ENCODE data around the gene SLC16A7.

Gene SLC16A7

GRCh38 chr12:59620326-59620725 is 24.5 kb downstream of the SLC16A7 start:
- no peak for FAIRE-seq
- no peak for DNase-seq (ENCODE audit: insufficient read length, low spot score)

- DNase-seq (ENCODE audit: insufficient read length, low spot score) = no peak
Observed at GRCh38 chr12:59624732-59625460, 29.1 kb downstream of the SLC16A7 start.

GRCh38 chr12:59626382-59626781 is 30.6 kb downstream of the SLC16A7 start:
- no peak for FAIRE-seq

More at GRCh38 chr12:59624732-59625460, 29.1 kb downstream of the SLC16A7 start:
- FAIRE-seq = no peak

GRCh38 chr12:59627582-59627981 is 31.8 kb downstream of the SLC16A7 start:
- no peak for FAIRE-seq
- no peak for DNase-seq (ENCODE audit: insufficient read length, low spot score)

More at GRCh38 chr12:59626382-59626781, 30.6 kb downstream of the SLC16A7 start:
- no peak for DNase-seq (ENCODE audit: insufficient read length, low spot score)

- no peak for DNase-seq (ENCODE audit: insufficient read length, low spot score)
- FAIRE-seq = no peak
Observed at GRCh38 chr12:59629890-59630289, 34.1 kb downstream of the SLC16A7 start.

- DNase-seq (ENCODE audit: insufficient read length, low spot score) (no peak), FAIRE-seq (no peak)
Observed at GRCh38 chr12:59632408-59632807, 36.6 kb downstream of the SLC16A7 start.

- FAIRE-seq = no peak
Observed at GRCh38 chr12:59634254-59634653, 38.4 kb downstream of the SLC16A7 start.

GRCh38 chr12:59636945-59637691 is 41.3 kb downstream of the SLC16A7 start:
- DNase-seq (ENCODE audit: insufficient read length, low spot score) = no peak
- FAIRE-seq = no peak

More at GRCh38 chr12:59634254-59634653, 38.4 kb downstream of the SLC16A7 start:
- no peak for DNase-seq (ENCODE audit: insufficient read length, low spot score)

- no peak for FAIRE-seq
- DNase-seq (ENCODE audit: insufficient read length, low spot score) = no peak
Observed at GRCh38 chr12:59637692-59638070, 41.9 kb downstream of the SLC16A7 start.

GRCh38 chr12:59643550-59643949 is 47.7 kb downstream of the SLC16A7 start:
- DNase-seq (ENCODE audit: insufficient read length, low spot score) = no peak
- FAIRE-seq = no peak

- no peak for DNase-seq (ENCODE audit: insufficient read length, low spot score)
- no peak for FAIRE-seq
Observed at GRCh38 chr12:59645242-59645641, 49.4 kb downstream of the SLC16A7 start.

GRCh38 chr12:59646636-59647035 is 50.8 kb downstream of the SLC16A7 start:
- DNase-seq (ENCODE audit: insufficient read length, low spot score) (no peak), FAIRE-seq (no peak)

- DNase-seq (ENCODE audit: insufficient read length, low spot score) = no peak
- no peak for FAIRE-seq
Observed at GRCh38 chr12:59649203-59649602, 53.4 kb downstream of the SLC16A7 start.

- FAIRE-seq (no peak), DNase-seq (ENCODE audit: insufficient read length, low spot score) (no peak)
Observed at GRCh38 chr12:59650588-59651228, 54.9 kb downstream of the SLC16A7 start.

GRCh38 chr12:59651229-59651920 is 55.5 kb downstream of the SLC16A7 start:
- DNase-seq (ENCODE audit: insufficient read length, low spot score) (peak; percentile 20), FAIRE-seq (no peak)

- FAIRE-seq (no peak), DNase-seq (ENCODE audit: insufficient read length, low spot score) (no peak)
Observed at GRCh38 chr12:59652130-59652529, 56.3 kb downstream of the SLC16A7 start.

GRCh38 chr12:59654061-59654460 is 58.2 kb downstream of the SLC16A7 start:
- no peak for DNase-seq (ENCODE audit: insufficient read length, low spot score)
- FAIRE-seq = no peak

GRCh38 chr12:59657266-59657665 is 61.4 kb downstream of the SLC16A7 start:
- DNase-seq (ENCODE audit: insufficient read length, low spot score) = peak; percentile 7
- no peak for FAIRE-seq

- FAIRE-seq = no peak
- no peak for DNase-seq (ENCODE audit: insufficient read length, low spot score)
Observed at GRCh38 chr12:59657711-59658110, 61.9 kb downstream of the SLC16A7 start.

GRCh38 chr12:59660148-59660547 is 64.3 kb downstream of the SLC16A7 start:
- DNase-seq (ENCODE audit: insufficient read length, low spot score) (no peak), FAIRE-seq (no peak)
